Activated effector memory CD4-positive, alpha-beta T cell treated with anti-CD3 and anti-CD28 coated beads, Interleukin-2, amount 50 U/mL, for 16 hours (primary cell): ENCODE measurements around the gene MTCL1.

ENCODE experiments used
- DNase-seq: peaks from one replicate; pipeline ENCODE4 v3.0.0-alpha.2; 2020

MTCL1 gene

GRCh38 chr18:8705238-8705960 lies at the start of gene MTCL1:
MTCL1 (plus strand) TSS chr18:8705556; CDS start chr18:8705661, 105 bp downstream.
- peak; percentile 72 for DNase-seq

- no peak for DNase-seq
Observed at GRCh38 chr18:8656232-8656631, 49.1 kb upstream of the MTCL1 start.

GRCh38 chr18:8657050-8657820 lies 48.1 kb upstream of the MTCL1 start:
- DNase-seq: no peak

- no peak for DNase-seq
Observed at GRCh38 chr18:8657873-8658470, 47.4 kb upstream of the MTCL1 start.

- no peak for DNase-seq
Observed at GRCh38 chr18:8658858-8659485, 46.4 kb upstream of the MTCL1 start.

- DNase-seq: no peak
Observed at GRCh38 chr18:8659609-8660242, 45.6 kb upstream of the MTCL1 start.

GRCh38 chr18:8660316-8660715 lies 45.0 kb upstream of the MTCL1 start:
- no peak for DNase-seq

- DNase-seq: no peak
Observed at GRCh38 chr18:8661754-8662559, 43.4 kb upstream of the MTCL1 start.

- DNase-seq: no peak
Observed at GRCh38 chr18:8662560-8663255, 42.6 kb upstream of the MTCL1 start.

- DNase-seq: no peak
Observed at GRCh38 chr18:8667846-8668245, 37.5 kb upstream of the MTCL1 start.

- no peak for DNase-seq
Observed at GRCh38 chr18:8668381-8668780, 37.0 kb upstream of the MTCL1 start.

- no peak for DNase-seq
Observed at GRCh38 chr18:8669571-8669970, 35.8 kb upstream of the MTCL1 start.

- DNase-seq: no peak
Observed at GRCh38 chr18:8673256-8674209, 31.8 kb upstream of the MTCL1 start.

- no peak for DNase-seq
Observed at GRCh38 chr18:8675057-8675456, 30.3 kb upstream of the MTCL1 start.

GRCh38 chr18:8681196-8681595 lies 24.2 kb upstream of the MTCL1 start:
- no peak for DNase-seq

- no peak for DNase-seq
Observed at GRCh38 chr18:8684577-8684976, 20.8 kb upstream of the MTCL1 start.

- no peak for DNase-seq
Observed at GRCh38 chr18:8685141-8685913, 20.0 kb upstream of the MTCL1 start.

GRCh38 chr18:8685914-8686216 lies 19.5 kb upstream of the MTCL1 start:
- DNase-seq: no peak

GRCh38 chr18:8686611-8687010 lies 18.7 kb upstream of the MTCL1 start:
- DNase-seq: no peak
